H1 (cell line): Measurements from ENCODE around the gene FBXO38. TPM values are rescaled to one million over a fixed set of nuclear protein-coding genes. Genes with fewer than 3 reads are reported as not detected.

Source experiments
- CTCF ChIA-PET: fragments of 300-600 bp; sonication (Branson Sonifier 250); formaldehyde crosslinking; loops from one replicate; lab custom pipeline; 2021; ENCODE audit not compliant: partially characterized antibody; lab: Charles Lee
- POLR2A ChIA-PET: fragments of 300-600 bp; sonication (Branson Sonifier 250); formaldehyde crosslinking; loops from one replicate; lab custom pipeline; 2021; ENCODE audit warnings: inconsistent platforms; ENCODE audit not compliant: partially characterized antibody; lab: Charles Lee
- DNase-seq, 2 experiments: peaks; one replicate each; pipeline versions ENCODE4 v3.0.0 to v3.0.0-alpha.2; 2010 to 2022; ENCODE audit warnings: low spot score in 2 of 2, low read depth in 1 of 2, mixed read lengths in 1 of 2
- FAIRE-seq: peaks from 2 replicates; lab custom pipeline; 2011; peaks lifted over from hg19 to GRCh38; lab: Jason Lieb, UNC
- H2AFZ ChIP-seq: 2 replicates; pipeline ENCODE4 v1.8.1; 2012; ENCODE audit warnings: low read length, inconsistent platforms
- H2AK5ac ChIP-seq: 2 replicates; pipeline ENCODE4 v1.6.1; 2013; ENCODE audit warnings: low read depth, low read length
- H2BK120ac ChIP-seq: replicated peaks from 2 replicates; pipeline ENCODE3; 2013; ENCODE audit warnings: low read depth, low read length, inconsistent platforms
- H2BK12ac ChIP-seq: 2 replicates; pipeline ENCODE4 v1.6.1; 2013; ENCODE audit warnings: low read depth, low read length
- H2BK15ac ChIP-seq: 2 replicates; pipeline ENCODE4 v1.6.1; 2013; ENCODE audit warnings: low read length
- H2BK20ac ChIP-seq: 2 replicates; pipeline ENCODE4 v1.6.1; 2013; ENCODE audit warnings: low read length
- H2BK5ac ChIP-seq: 2 replicates; pipeline ENCODE4 v1.6.1; 2013; ENCODE audit warnings: low read depth, low read length
- H3K14ac ChIP-seq: 2 replicates; pipeline ENCODE4 v1.6.1; 2013; ENCODE audit warnings: inconsistent platforms; ENCODE audit not compliant: insufficient read length
- H3K18ac ChIP-seq: 2 replicates; pipeline ENCODE4 v1.6.1; 2013; ENCODE audit warnings: low read length; ENCODE audit errors: extremely low read depth
- H3K23ac ChIP-seq: 2 replicates; pipeline ENCODE4 v1.6.1; 2013; ENCODE audit warnings: inconsistent platforms; ENCODE audit not compliant: insufficient read length
- H3K23me2 ChIP-seq: 2 replicates; pipeline ENCODE4 v1.6.1; 2013; ENCODE audit warnings: low read depth, low read length
- H3K27ac ChIP-seq: 2 replicates; pipeline ENCODE4 v1.6.1; 2011; ENCODE audit warnings: low read depth, low read length, inconsistent platforms
- H3K27me3 ChIP-seq, 4 experiments: replicated peaks in 1 of 4; 1 replicate in 1 of 4; 2 replicates in 3 of 4; pipeline versions ENCODE4 v1.6.1 to v1.8.1; 2011 to 2013; ENCODE audit warnings: low read length in 3 of 4, mild to moderate bottlenecking in 3 of 4, inconsistent platforms in 2 of 4, mixed read lengths in 2 of 4, moderate library complexity in 1 of 4; ENCODE audit not compliant: control insufficient read depth in 3 of 4, insufficient read depth in 3 of 4; ENCODE audit errors: extremely low read depth in 1 of 4
- H3K36me3 ChIP-seq, 4 experiments: 2 replicates each; pipeline versions ENCODE4 v1.6.1 to v1.8.1; 2011 to 2013; ENCODE audit warnings: mild to moderate bottlenecking in 4 of 4, low read length in 3 of 4, moderate library complexity in 2 of 4, control low read depth in 1 of 4, inconsistent platforms in 1 of 4; ENCODE audit not compliant: insufficient read depth in 4 of 4, control insufficient read depth in 2 of 4
- H3K4ac ChIP-seq: replicated peaks from 2 replicates; pipeline ENCODE3; 2013; ENCODE audit warnings: low read length, low read depth, mixed read lengths, inconsistent platforms; ENCODE audit not compliant: insufficient read length
- H3K4me1 ChIP-seq, 4 experiments: replicated peaks in 1 of 4; 1 replicate in 1 of 4; 2 replicates in 3 of 4; pipeline versions ENCODE4 v1.6.1 to v1.8.1; 2011 to 2013; ENCODE audit warnings: low read length in 3 of 4, inconsistent platforms in 2 of 4, mixed read lengths in 1 of 4; ENCODE audit not compliant: insufficient read depth in 4 of 4, control insufficient read depth in 3 of 4
- H3K4me2 ChIP-seq, 2 experiments: 2 replicates each; pipeline versions ENCODE4 v1.6.1 to v1.8.1; 2011 to 2013; ENCODE audit warnings: low read depth in 2 of 2, low read length in 2 of 2, control low read depth in 1 of 2, inconsistent platforms in 1 of 2, mild to moderate bottlenecking in 1 of 2; ENCODE audit not compliant: insufficient read depth in 1 of 2
- H3K4me3 ChIP-seq, 4 experiments: fragments of 200-600, 300-600 bp in 1 of 4; sonication (generic), shearing (Covaris generic), sonication (Bioruptor Twin) in 1 of 4; 2 replicates each; pipeline versions ENCODE4 v1.5.1 to v1.8.1; 2011 to 2016; ENCODE audit warnings: low read length in 4 of 4, low read depth in 3 of 4, control low read depth in 2 of 4, inconsistent platforms in 2 of 4, mild to moderate bottlenecking in 2 of 4, mixed read lengths in 1 of 4, moderate library complexity in 1 of 4; ENCODE audit not compliant: insufficient read depth in 2 of 4; ENCODE audit errors: extremely low read depth in 1 of 4
- H3K56ac ChIP-seq: replicated peaks from 2 replicates; pipeline ENCODE3; 2013; ENCODE audit warnings: low read depth, mild to moderate bottlenecking, mixed read lengths, low read length, inconsistent platforms; ENCODE audit not compliant: insufficient read length
- H3K79me1 ChIP-seq: 2 replicates; pipeline ENCODE4 v1.6.1; 2013; ENCODE audit warnings: low read depth, low read length, control low read depth
- H3K79me2 ChIP-seq, 2 experiments: 2 replicates each; pipeline versions ENCODE4 v1.6.1 to v1.8.1; 2012 to 2013; ENCODE audit warnings: low read length in 2 of 2, mild to moderate bottlenecking in 2 of 2, inconsistent platforms in 1 of 2; ENCODE audit not compliant: insufficient read depth in 2 of 2, control insufficient read depth in 1 of 2
- H3K9ac ChIP-seq, 4 experiments: replicated peaks in 1 of 4; 1 replicate in 1 of 4; 2 replicates in 3 of 4; pipeline versions ENCODE4 v1.6.1 to v1.8.1; 2011 to 2013; ENCODE audit warnings: low read depth in 3 of 4, low read length in 3 of 4, control low read depth in 2 of 4, mild to moderate bottlenecking in 2 of 4, moderate library complexity in 2 of 4, inconsistent platforms in 1 of 4; ENCODE audit errors: extremely low read depth in 1 of 4
- H3K9me3 ChIP-seq, 2 experiments: 2 replicates each; pipeline versions ENCODE4 v1.6.1 to v1.8.1; 2012 to 2013; ENCODE audit warnings: mild to moderate bottlenecking in 2 of 2, moderate library complexity in 2 of 2, control low read depth in 1 of 2, inconsistent platforms in 1 of 2, low read depth in 1 of 2, low read length in 1 of 2, mixed read lengths in 1 of 2; ENCODE audit not compliant: insufficient read depth in 2 of 2
- H4K20me1 ChIP-seq, 2 experiments: replicated peaks in 1 of 2; 2 replicates each; pipeline versions ENCODE3 to v1.8.1; 2011 to 2013; ENCODE audit warnings: inconsistent platforms in 2 of 2, low read length in 2 of 2, mild to moderate bottlenecking in 1 of 2; ENCODE audit not compliant: insufficient read depth in 2 of 2, control insufficient read depth in 1 of 2
- H4K5ac ChIP-seq: 2 replicates; pipeline ENCODE4 v1.6.1; 2013; ENCODE audit warnings: low read length, low read depth, mixed read lengths, inconsistent platforms; ENCODE audit not compliant: insufficient read length
- H4K8ac ChIP-seq: 2 replicates; pipeline ENCODE4 v1.8.0; 2013; ENCODE audit warnings: mild to moderate bottlenecking, moderate library complexity, low read length, inconsistent platforms; ENCODE audit not compliant: insufficient read depth; ENCODE audit errors: extremely low read depth
- H4K91ac ChIP-seq: replicated peaks from 2 replicates; pipeline ENCODE3; 2013; ENCODE audit warnings: low read length, mixed read lengths, inconsistent platforms; ENCODE audit not compliant: insufficient read length
- BACH1 ChIP-seq: IDR thresholded peaks from 2 replicates; pipeline ENCODE4 v1.6.1; 2012; ENCODE audit warnings: low read length, improper control_type of control experiment
- CBX5 ChIP-seq: fragments of 300-800, 300-1000 bp; sonication (generic); IDR thresholded peaks from 2 replicates; pipeline ENCODE4 v1.7.1; 2016; ENCODE audit warnings: antibody characterized with exemption, low read length, low read depth
- CHD2 ChIP-seq: IDR thresholded peaks from 2 replicates; pipeline ENCODE4 v1.6.1; 2012; ENCODE audit warnings: low read length, improper control_type of control experiment
- EGR1 ChIP-seq: IDR thresholded peaks from 2 replicates; pipeline ENCODE4 v1.6.1; 2011; ENCODE audit warnings: low read depth, low read length, borderline replicate concordance
- HDAC2 ChIP-seq, 2 experiments: fragments of 300-600 bp in 1 of 2; sonication (generic) in 1 of 2; IDR thresholded peaks; 2 replicates each; pipeline ENCODE4 v1.6.1; 2011 to 2012; ENCODE audit warnings: low read depth in 2 of 2, low read length in 2 of 2, mild to moderate bottlenecking in 2 of 2, moderate library complexity in 2 of 2, borderline replicate concordance in 1 of 2, inconsistent platforms in 1 of 2
- KDM5A ChIP-seq: fragments of 200-600 bp; IDR thresholded peaks from 2 replicates; pipeline ENCODE4 v1.7.1; 2012; ENCODE audit warnings: mild to moderate bottlenecking, low read length, inconsistent platforms, mixed read lengths
- RAD21 ChIP-seq, 2 experiments: IDR thresholded peaks in 1 of 2; conservative IDR thresholded peaks in 1 of 2; 2 replicates each; pipeline ENCODE4 v1.6.1; 2011; ENCODE audit warnings: low read depth in 2 of 2, low read length in 2 of 2, improper control_type of control experiment in 1 of 2, inconsistent platforms in 1 of 2, mild to moderate bottlenecking in 1 of 2, moderate library complexity in 1 of 2
- RXRA ChIP-seq: IDR thresholded peaks from 2 replicates; pipeline ENCODE4 v1.6.1; 2011; ENCODE audit warnings: low read depth, mild to moderate bottlenecking, low read length, moderate library complexity; ENCODE audit not compliant: insufficient read depth
- SIRT6 ChIP-seq: IDR thresholded peaks from one replicate; pipeline ENCODE4 v1.7.1; 2012; ENCODE audit warnings: low read length, inconsistent platforms
- SP1 ChIP-seq: IDR thresholded peaks from 2 replicates; pipeline ENCODE4 v1.6.1; 2011; ENCODE audit warnings: low read depth, low read length
- SUZ12 ChIP-seq: fragments of 200-600 bp; sonication (generic); IDR thresholded peaks from 2 replicates; pipeline ENCODE4 v1.6.1; 2012; ENCODE audit warnings: mild to moderate bottlenecking, inconsistent platforms, low read length, moderate library complexity, mixed read lengths
- WGBS, 2 experiments: shearing (Covaris generic) in 1 of 2; methylation state at CpG; one replicate each; pipeline versions ENCODE4 v1.1.6 to v1.1.7; 2013 to 2015; ENCODE audit warnings: low lambda C conversion rate in 2 of 2, mixed read lengths in 2 of 2, inconsistent platforms in 1 of 2, low coverage in 1 of 2, missing lambda C conversion rate in 1 of 2; ENCODE audit not compliant: insufficient replicate concordance in 2 of 2, insufficient coverage in 1 of 2, insufficient read length in 1 of 2; ENCODE audit errors: extremely low coverage in 1 of 2, missing lambda C conversion rate in 1 of 2; 5-methylcytosine and 5-hydroxymethylcytosine counted together
- polyA plus RNA-seq, 7 experiments: library from polyadenylated mRNA; depleted of rRNA in 3 of 7; stranded (reverse) in 5 of 7; unstranded in 2 of 7; fragments of >200 nt in 5 of 7; fragments of 200-250 nt in 2 of 7; gene quantifications; 1 replicate in 5 of 7; 2 replicates in 1 of 7; 4 replicates in 1 of 7; pipeline versions ENCODE4 v1.2.1 to v1.2.3, GENCODE V29; 2011 to 2013; ENCODE audit warnings: missing spikeins in 2 of 7, mixed read lengths in 2 of 7
- total RNA-seq: library from RNA; stranded (reverse); fragmentation: NEBNext Ultra II Directional; extraction: Animal tissue kit (Norgen Biotek cat#: 25700); gene quantifications from 2 replicates; pipeline ENCODE4 v1.2.1, GENCODE V29; 2021

Gene FBXO38
- total and polyA plus RNA-seq, 2 of the 8 experiments (the other 6 are each of a cell fraction or from before 2014, with no cell fraction given): 9.1 to 34.3 TPM

- Histone ChIP-seq H3K4ac (no peak overlapping the region), H2BK20ac (no peak overlapping the region), H3K23ac (no peak overlapping the region), H3K27me3 (no peaks in the 10 kb centered on the region), H3K9me3 (no peaks in the 10 kb centered on the region), H2BK15ac (no peak overlapping the region), H2BK12ac (no peak overlapping the region), H4K20me1 (no peaks in the 10 kb centered on the region), H3K27ac (no peak overlapping the region), H3K79me2 (no peaks in the 10 kb centered on the region), H3K14ac (no peak overlapping the region), H3K4me1 (no peaks in the 10 kb centered on the region), H3K4me2 (no peak overlapping the region), H3K4me3 (no peak overlapping the region), H2AK5ac (no peak overlapping the region), H2BK5ac (no peak overlapping the region), H2AFZ (no peak overlapping the region), H3K18ac (no peak overlapping the region), H3K23me2 (no peaks in the 10 kb centered on the region), H4K91ac (no peak overlapping the region), H4K5ac (no peak overlapping the region), H4K8ac (no peak overlapping the region), H3K36me3 (no peaks in the 10 kb centered on the region), H2BK120ac (no peak overlapping the region), H3K79me1 (no peaks in the 10 kb centered on the region), H3K56ac (no peak overlapping the region), H3K9ac (no peak overlapping the region)
- 80% methylated on average over 4 of the region's 4 CpGs; no CpG with 5 or more reads in 1 of the 2 experiments for WGBS, 2 experiments
- no peak for FAIRE-seq
- no peak for DNase-seq
- no peak for TF ChIP-seq CBX5
- TF ChIP-seq CHD2: no peak
- no peak for TF ChIP-seq HDAC2 (IDR thresholded peaks at IDR 0.05; ENCODE audit: borderline replicate concordance in 1 of 2, low read depth in 2 of 2, low read length in 2 of 2)
- TF ChIP-seq RAD21 (IDR thresholded peaks at IDR 0.05 in 1 of 2, conservative IDR thresholded peaks at IDR 0.05 in 1 of 2; ENCODE audit: low read depth in 2 of 2, low read length in 2 of 2): no peak
- TF ChIP-seq BACH1: no peak
- no peak for TF ChIP-seq EGR1
- no peak for TF ChIP-seq SIRT6
- TF ChIP-seq SP1: no peak
- no peak for TF ChIP-seq KDM5A
- no peak for TF ChIP-seq RXRA
- no peak for TF ChIP-seq SUZ12
- ChIA-PET CTCF (interaction anchor here (0.6 to 2.3 kb wide), 5 partner anchors 10 to 540 kb away, joined by 3 to 8 read pairs (median 3); no protein-coding TSS in a partner anchor), POLR2A (no interaction called here)
Observed at GRCh38 chr5:148466236-148466580, 82.5 kb downstream of the FBXO38 start.
